ENCODE results near the gene TAAR5. TPM values are rescaled to one million over a fixed set of nuclear protein-coding genes. Genes with fewer than 3 reads are reported as not detected.

Gene TAAR5
- total and polyA plus RNA-seq, 11 donors: not detected

GRCh38 chr6:132587424-132587823 lies 2.1 kb downstream of the TAAR5 start:
- DNase-seq (no peak), ATAC-seq (peak in 1 of 4 donors; percentile 65)
- Histone ChIP-seq H3K27me3 (peaks cover 0 to 12% (median 0%) of the 10 kb centered on the region in 9 donors), H3K4me3 (no peak overlapping the region), H3K27ac (no peak overlapping the region), H3K4me1 (no peaks in the 10 kb centered on the region), H3K36me3 (no peaks in the 10 kb centered on the region), H3K9me3 (no peaks in the 10 kb centered on the region)
- no peak for TF ChIP-seq POLR2A (IDR thresholded peaks at IDR 0.05)
- TF ChIP-seq CTCF (IDR thresholded peaks at IDR 0.05): no peak
- intact Hi-C loops (cut with DNase I): no loop called here
- 58 to 66% (median 61%) methylated on average over 2 of the region's 2 CpGs for WGBS, 4 donors

GRCh38 chr6:132584698-132585097 lies 4.8 kb downstream of the TAAR5 start:
- 70 to 87% (median 80%) methylated on average over 1 of the region's 1 CpG for WGBS, 4 donors
- Histone ChIP-seq H3K4me1 (no peaks in the 10 kb centered on the region), H3K27me3 (peaks cover 0 to 4% (median 0%) of the 10 kb centered on the region in 9 donors), H3K4me3 (no peak overlapping the region), H3K36me3 (no peaks in the 10 kb centered on the region), H3K9me3 (peaks cover 0 to 6% (median 0%) of the 10 kb centered on the region in 12 donors), H3K27ac (no peak overlapping the region)
- no peak for ATAC-seq
- no peak for DNase-seq
- TF ChIP-seq CTCF (IDR thresholded peaks at IDR 0.05) (no peak), POLR2A (IDR thresholded peaks at IDR 0.05) (no peak)
- intact Hi-C loops (cut with DNase I): no loop called here

- Histone ChIP-seq H3K27ac (no peak overlapping the region), H3K27me3 (peaks cover 0 to 24% (median 5%) of the 10 kb centered on the region in 9 donors), H3K9me3 (no peaks in the 10 kb centered on the region), H3K4me1 (no peaks in the 10 kb centered on the region), H3K4me3 (no peak overlapping the region), H3K36me3 (no peaks in the 10 kb centered on the region)
- intact Hi-C loops (cut with DNase I): no loop called here
- TF ChIP-seq POLR2A (IDR thresholded peaks at IDR 0.05) (no peak), CTCF (IDR thresholded peaks at IDR 0.05) (no peak)
- no peak for ATAC-seq
- no peak for DNase-seq
These were observed 17.8 kb downstream of the TAAR5 start for GRCh38 chr6:132571774-132572173.

- Histone ChIP-seq H3K36me3 (no peaks in the 10 kb centered on the region), H3K9me3 (no peaks in the 10 kb centered on the region), H3K27ac (no peak within 1 kb of the TSS), H3K4me1 (no peaks in the 10 kb centered on the region), H3K27me3 (peaks cover 0 to 27% (median 9%) of the 10 kb centered on the region in 9 donors), H3K4me3 (no peak within 1 kb of the TSS)
- intact Hi-C loops (cut with DNase I): no loop called here
- TF ChIP-seq POLR2A (IDR thresholded peaks at IDR 0.05): no peak
- TF ChIP-seq CTCF (IDR thresholded peaks at IDR 0.05): no peak
- no peak for ATAC-seq
- no peak for DNase-seq
- 72 to 76% (median 75%) methylated on average over 15 of the region's 15 CpGs for WGBS, 4 donors
These were observed 19.2 kb downstream of the TAAR5 start, which contains the start of gene TAAR6 for GRCh38 chr6:132570221-132570777. TSS of gene TAAR6 (plus strand) at chr6:132570322. CDS start at chr6:132570322, 0 bp downstream.
